Psoas muscle (tissue), 8 donors: ENCODE results near the gene XRCC3. TPM values are rescaled to one million over a fixed set of nuclear protein-coding genes. Genes with fewer than 3 reads are reported as not detected.

ENCODE experiments used
- ATAC-seq, 4 donors: fragments of 200-7000 bp; cut with Tn5 transposase; one replicate each; pipeline ENCODE4 v1.9.1; 2020; ENCODE audit warnings: moderate library complexity in 3 of 4, mild to moderate bottlenecking in 2 of 4
- DNase-seq, 2 donors: peaks; one replicate each; pipeline ENCODE4 v3.0.0-alpha.2; 2020
- H3K27ac ChIP-seq: fragments of 200-600 bp; one replicate; pipeline ENCODE4 v1.8.0; 2022
- H3K27me3 ChIP-seq, 3 donors: fragments of 200-600 bp in 1 of 3; one replicate each; pipeline versions ENCODE4 v1.6.1 to v1.8.0; 2013 to 2022; ENCODE audit warnings: low read length in 2 of 3, mild to moderate bottlenecking in 2 of 3, moderate library complexity in 1 of 3; ENCODE audit not compliant: insufficient read depth in 3 of 3
- H3K36me3 ChIP-seq, 2 donors: fragments of 200-600 bp in 1 of 2; one replicate each; pipeline versions ENCODE4 v1.6.1 to v1.8.0; 2013 to 2022; ENCODE audit warnings: low read depth in 1 of 2, mild to moderate bottlenecking in 1 of 2, moderate library complexity in 1 of 2; ENCODE audit not compliant: insufficient read depth in 1 of 2
- H3K4me1 ChIP-seq: fragments of 200-600 bp; one replicate; pipeline ENCODE4 v1.8.0; 2022
- H3K4me3 ChIP-seq: fragments of 200-600 bp; one replicate; pipeline ENCODE4 v1.8.0; 2022; ENCODE audit warnings: mild to moderate bottlenecking
- H3K9me3 ChIP-seq: fragments of 200-600 bp; one replicate; pipeline ENCODE4 v1.8.0; 2022
- WGBS, 3 donors: extraction: QIAGEN DNeasy Blood & Tissue Kit; methylation state at CpG; one replicate each; pipeline versions ENCODE4 v1.1.6 to v1.1.7; 2013; 5-methylcytosine and 5-hydroxymethylcytosine counted together
- intact Hi-C, 2 donors: fragments of 100-400 bp; cut with DNase I; formaldehyde crosslinking; loops; one replicate each; pipeline versions ENCODE4 v1.11.0 to v1.14.2; 2022
- polyA plus RNA-seq, 3 donors: library from polyadenylated mRNA; stranded (reverse); fragments of 200-250 nt; gene quantifications; one replicate each; pipeline ENCODE4 v1.2.3, GENCODE V29; 2013
- total RNA-seq, 4 donors: library from RNA; stranded (reverse); fragmentation: NEBNext Ultra II Directional in 2 of 4; extraction: Animal tissue kit (Norgen Biotek cat#: 25700) in 2 of 4; gene quantifications; one replicate each; pipeline versions ENCODE4 v1.2.1 to v1.2.4, GENCODE V29; 2021 to 2023
- TF ChIP-seq, protein P1 (sequence below): fragments of 200-600 bp; IDR thresholded peaks from one replicate; pipeline ENCODE4 v1.8.0; 2022; ENCODE audit warnings: antibody characterized with exemption
- donor health status: healthy with polysubstance abuse.
- donor health status: DM: no; HTN: no; CAD: no; lungs with moderate emphysema.
- donor health status: Bipolar disorder and iron deficiency.
- donor health status: healthy.
- donor health status: DM: yes; HTN: yes; CAD: no.
- donor health status: DM: no; HTN: no; CAD: no.
- donor health status: DM: no; HTN: no; CAD: no.
- donor health status: DM: yes; HTN: yes; CAD: no.

The XRCC3 gene
- total and polyA plus RNA-seq, 7 donors, result 1.00 to 2.5 (median 1.6) TPM

DNA sequence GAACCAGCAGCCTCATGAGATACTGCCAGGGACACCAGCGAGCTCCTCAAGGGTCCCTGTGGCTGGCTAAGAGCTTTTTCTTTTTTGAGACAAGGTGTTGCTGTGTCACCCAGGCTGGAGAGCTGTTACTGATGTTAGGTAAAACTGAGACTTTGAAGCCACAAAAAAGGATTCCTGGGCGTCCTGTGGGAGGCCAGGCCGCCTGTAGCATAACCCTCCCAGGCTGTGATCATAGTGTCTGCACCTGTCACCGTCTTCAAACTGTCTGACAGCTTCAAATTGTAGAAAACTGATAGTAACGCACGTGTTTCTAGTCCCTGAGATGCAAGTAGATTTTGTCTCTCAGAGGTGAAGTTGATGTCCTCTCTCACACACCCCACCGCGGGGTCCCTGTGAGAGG lies 4.5 kb upstream of the XRCC3 start:
- Histone ChIP-seq H3K4me3 (no peak overlapping the region), H3K27me3 (no peaks in the 10 kb centered on the region), H3K9me3 (no peaks in the 10 kb centered on the region), H3K36me3 (no peaks in the 10 kb centered on the region), H3K27ac (peak overlapping the region; percentile 71), H3K4me1 (peaks cover 72% of the 10 kb centered on the region)
- ATAC-seq, result no peak
- intact Hi-C loops, result no loop called here
- 45 to 71% (median 49%) methylated on average over 8 of the region's 8 CpGs for WGBS, 3 donors
- DNase-seq, result no peak
- TF ChIP-seq, protein P1, sequence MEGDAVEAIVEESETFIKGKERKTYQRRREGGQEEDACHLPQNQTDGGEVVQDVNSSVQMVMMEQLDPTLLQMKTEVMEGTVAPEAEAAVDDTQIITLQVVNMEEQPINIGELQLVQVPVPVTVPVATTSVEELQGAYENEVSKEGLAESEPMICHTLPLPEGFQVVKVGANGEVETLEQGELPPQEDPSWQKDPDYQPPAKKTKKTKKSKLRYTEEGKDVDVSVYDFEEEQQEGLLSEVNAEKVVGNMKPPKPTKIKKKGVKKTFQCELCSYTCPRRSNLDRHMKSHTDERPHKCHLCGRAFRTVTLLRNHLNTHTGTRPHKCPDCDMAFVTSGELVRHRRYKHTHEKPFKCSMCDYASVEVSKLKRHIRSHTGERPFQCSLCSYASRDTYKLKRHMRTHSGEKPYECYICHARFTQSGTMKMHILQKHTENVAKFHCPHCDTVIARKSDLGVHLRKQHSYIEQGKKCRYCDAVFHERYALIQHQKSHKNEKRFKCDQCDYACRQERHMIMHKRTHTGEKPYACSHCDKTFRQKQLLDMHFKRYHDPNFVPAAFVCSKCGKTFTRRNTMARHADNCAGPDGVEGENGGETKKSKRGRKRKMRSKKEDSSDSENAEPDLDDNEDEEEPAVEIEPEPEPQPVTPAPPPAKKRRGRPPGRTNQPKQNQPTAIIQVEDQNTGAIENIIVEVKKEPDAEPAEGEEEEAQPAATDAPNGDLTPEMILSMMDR, result no peak

GRCh38 chr14:103718572-103718971 lies 3.3 kb upstream of the XRCC3 start:
- Histone ChIP-seq H3K9me3 (no peaks in the 10 kb centered on the region), H3K4me3 (no peak overlapping the region), H3K27ac (no peak overlapping the region), H3K4me1 (peaks cover 61% of the 10 kb centered on the region), H3K27me3 (no peaks in the 10 kb centered on the region), H3K36me3 (no peaks in the 10 kb centered on the region)
- ATAC-seq, result no peak
- TF ChIP-seq, protein P1, result no peak
- DNase-seq, result peak in 1 of 2 donors; percentile 53
- intact Hi-C loops, result no loop called here
- WGBS, 3 donors, result 53 to 66% (median 62%) methylated on average over 16 of the region's 16 CpGs

DNA sequence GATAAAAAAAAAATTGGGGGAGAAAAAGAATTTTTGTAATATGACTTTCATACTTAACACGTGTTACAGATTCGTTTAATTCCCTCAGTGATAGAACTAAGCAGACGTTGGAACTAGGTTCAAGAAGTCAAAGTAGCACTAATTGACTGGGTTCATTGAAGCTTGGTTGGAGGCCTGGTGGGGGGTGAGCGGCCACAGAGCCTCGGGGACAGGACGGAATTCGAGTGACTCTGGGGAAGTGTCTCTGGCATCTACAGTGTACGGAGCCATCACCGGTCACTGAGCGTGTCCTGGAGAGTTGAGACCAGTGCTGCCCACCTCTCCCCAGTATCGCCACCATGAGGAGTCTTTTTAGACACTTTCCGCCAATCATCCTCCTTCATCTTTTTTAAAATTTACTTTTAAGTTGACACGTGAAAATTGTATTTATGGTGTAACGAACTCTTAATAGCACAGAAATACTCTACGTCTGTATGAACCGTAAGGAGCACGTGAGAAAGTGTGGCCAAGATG lies 1.7 kb upstream of the XRCC3 start:
- 64 to 72% (median 64%) methylated on average over 17 of the region's 17 CpGs for WGBS, 3 donors
- H3K4me3 ChIP-seq, result peak overlapping the region; percentile 94
- no peaks in the 10 kb centered on the region for H3K36me3 ChIP-seq
- TF ChIP-seq, protein P1, result no peak
- no peaks in the 10 kb centered on the region for H3K9me3 ChIP-seq
- H3K27ac ChIP-seq, result no peak overlapping the region
- ATAC-seq, result no peak
- intact Hi-C loops, result no loop called here
- DNase-seq, result no peak
- H3K27me3 ChIP-seq, result no peaks in the 10 kb centered on the region
- peaks cover 58% of the 10 kb centered on the region for H3K4me1 ChIP-seq

DNA sequence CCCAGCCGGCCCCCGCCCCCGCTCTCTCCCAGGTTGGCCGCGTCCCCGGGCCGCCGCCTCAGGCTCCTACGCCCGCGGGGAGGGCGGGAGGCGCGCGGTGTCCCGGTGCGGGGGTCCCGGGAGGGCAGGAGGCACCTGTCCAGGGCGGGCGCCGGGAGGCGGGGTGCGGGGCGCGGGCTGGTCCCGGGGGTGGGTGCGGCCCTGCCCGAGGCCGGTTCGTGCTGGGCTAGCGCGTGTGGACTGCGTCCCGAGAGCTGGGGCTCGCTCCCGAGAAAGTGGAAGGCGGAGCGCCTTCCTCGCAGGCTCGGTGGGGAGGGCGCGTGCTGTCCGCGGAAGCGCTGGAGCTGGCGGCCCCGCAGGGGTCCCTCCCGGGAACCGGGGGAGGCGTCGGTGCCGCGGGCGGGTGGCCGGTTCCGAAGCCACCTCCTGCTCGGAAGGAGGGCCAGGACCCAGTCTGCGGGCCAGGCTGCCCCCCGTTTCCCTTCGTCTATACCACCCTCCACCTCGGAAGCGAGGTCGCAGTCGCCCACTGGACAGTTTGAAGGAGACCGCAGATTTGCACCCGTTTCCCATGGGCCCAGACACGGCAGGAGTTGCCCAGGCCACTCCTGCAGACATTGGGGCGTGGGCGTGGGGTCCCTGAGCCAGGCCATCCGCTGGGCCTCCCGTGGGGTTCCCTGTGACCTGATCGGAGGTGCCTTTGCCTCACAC lies 995 bp upstream of the XRCC3 start:
- peak in 3 of 4 donors; percentile 1 to 2 (median 1) for ATAC-seq
- Histone ChIP-seq H3K4me3 (peak overlapping the region; percentile 94), H3K9me3 (no peaks in the 10 kb centered on the region), H3K36me3 (no peaks in the 10 kb centered on the region), H3K4me1 (peaks cover 58% of the 10 kb centered on the region), H3K27me3 (no peaks in the 10 kb centered on the region), H3K27ac (peak overlapping the region; percentile 89)
- TF ChIP-seq, protein P1, result no peak
- DNase-seq, result peak; percentile 52 to 76
- WGBS, 3 donors, result 2 to 9% (median 5%) methylated on average over 40 to 71 of the region's 72 CpGs
- intact Hi-C loops, result no loop called here
